K562 (cell line): ENCODE measurements around the gene EML3. TPM values are rescaled to one million over a fixed set of nuclear protein-coding genes. Genes with fewer than 3 reads are reported as not detected.

Experiments
- CBFA2T2 ChIP-seq: fragments of 450-650 bp; conservative IDR thresholded peaks from 2 replicates; pipeline ENCODE4 v1.6.1; 2017; ENCODE audit warnings: mild to moderate bottlenecking
- CC2D1A ChIP-seq: fragments of 450-650 bp; IDR thresholded peaks from 2 replicates; pipeline ENCODE4 v1.6.1; 2017; ENCODE audit warnings: mild to moderate bottlenecking
- CHD1 ChIP-seq: fragments of 200-600 bp; sonication (generic); IDR thresholded peaks from one replicate; pipeline ENCODE4 v1.6.1; 2012; ENCODE audit warnings: mild to moderate bottlenecking, moderate library complexity, low read length, inconsistent platforms
- CTCF ChIP-seq, 3 experiments: IDR thresholded peaks in 2 of 3; conservative IDR thresholded peaks in 1 of 3; 2 replicates each; pipeline ENCODE4 v1.5.1; 2011 to 2012; ENCODE audit warnings: low read length in 3 of 3, mild to moderate bottlenecking in 3 of 3, control low read depth in 2 of 3, improper control_type of control experiment in 1 of 3, inconsistent platforms in 1 of 3, low read depth in 1 of 3, mixed read lengths in 1 of 3, moderate library complexity in 1 of 3; ENCODE audit not compliant: insufficient read depth in 2 of 3
- ESRRA ChIP-seq: fragments of 450-650 bp; IDR thresholded peaks from 2 replicates; pipeline ENCODE4 v1.6.1; 2014; ENCODE audit warnings: low read depth, mild to moderate bottlenecking, moderate library complexity, borderline replicate concordance
- FOS ChIP-seq: IDR thresholded peaks from 3 replicates; pipeline ENCODE4 v1.6.1; 2011; ENCODE audit not compliant: insufficient read length; ENCODE audit errors: extremely low read depth
- JUN ChIP-seq, 2 experiments: sonication (generic) in 1 of 2; formaldehyde crosslinking in 1 of 2; IDR thresholded peaks; 2 replicates each; pipeline versions ENCODE4 v1.6.1 to v1.8.0; 2012 to 2022; ENCODE audit warnings: borderline replicate concordance in 2 of 2, mild to moderate bottlenecking in 2 of 2, improper control_type of control experiment in 1 of 2, low read depth in 1 of 2, low read length in 1 of 2, missing genetic modification reagents in 1 of 2
- KHSRP ChIP-seq: fragments of 450-650 bp; IDR thresholded peaks from 2 replicates; pipeline ENCODE4 v1.6.1; 2017
- MBD2 ChIP-seq: sonication (generic); IDR thresholded peaks from 2 replicates; pipeline ENCODE4 v1.6.1; 2016; ENCODE audit warnings: low read depth, borderline replicate concordance
- MITF ChIP-seq: IDR thresholded peaks from 2 replicates; pipeline ENCODE4 v1.6.1; 2014; ENCODE audit warnings: antibody characterized with exemption
- PHF8 ChIP-seq: fragments of 200-600 bp; sonication (generic); IDR thresholded peaks from 2 replicates; pipeline ENCODE4 v1.6.1; 2012; ENCODE audit warnings: mixed run types, mild to moderate bottlenecking, inconsistent platforms, low read length, moderate library complexity, borderline replicate concordance
- POLR2AphosphoS5 ChIP-seq: IDR thresholded peaks from 2 replicates; pipeline ENCODE4 v1.6.1; 2011; ENCODE audit warnings: mild to moderate bottlenecking, low read depth, low read length, moderate library complexity; ENCODE audit not compliant: control insufficient read depth, insufficient read depth
- SUPT5H ChIP-seq: fragments of 450-650 bp; IDR thresholded peaks from 2 replicates; pipeline ENCODE4 v1.6.1; 2016
- TCF3 ChIP-seq: sonication (generic); formaldehyde crosslinking; IDR thresholded peaks from 2 replicates; pipeline ENCODE4 v1.4.0; 2020; ENCODE audit warnings: mild to moderate bottlenecking, missing genetic modification reagents
- ZNF165 ChIP-seq: fragments of 250-450 bp; sonication (Bioruptor Pico); IDR thresholded peaks from 2 replicates; pipeline ENCODE4 v1.4.0; 2020; ENCODE audit warnings: borderline replicate concordance
- ZNF41 ChIP-seq: fragments of 250-450 bp; sonication (Bioruptor Pico); conservative IDR thresholded peaks from 2 replicates; pipeline ENCODE4 v1.4.0; 2020; ENCODE audit warnings: mild to moderate bottlenecking
- ZNF592 ChIP-seq: fragments of 450-650 bp; IDR thresholded peaks from 2 replicates; pipeline ENCODE4 v1.6.1; 2017; ENCODE audit warnings: antibody characterized with exemption, mild to moderate bottlenecking
- ZZZ3 ChIP-seq: fragments of 450-650 bp; IDR thresholded peaks from 2 replicates; pipeline ENCODE4 v1.6.1; 2016; ENCODE audit warnings: antibody characterized with exemption, mild to moderate bottlenecking, moderate library complexity
- polyA plus RNA-seq, 8 experiments: library from polyadenylated mRNA; depleted of rRNA in 4 of 8; stranded (reverse) in 5 of 8; unstranded in 3 of 8; fragments of >200 nt; fragmentation: Nextera tagmentation in 2 of 8; fragmentation: Illumina TruSeq in 1 of 8; extraction: Ambion mirVana in 2 of 8; extraction: Trizol in 1 of 8; gene quantifications; 2 replicates each; pipeline versions ENCODE4 v1.2.1 to v1.2.3, GENCODE V29; 2011 to 2014; ENCODE audit warnings: inconsistent platforms in 1 of 8, missing spikeins in 1 of 8
- total RNA-seq, 7 experiments: library from RNA; depleted of rRNA in 6 of 7; stranded (reverse); fragments of >200 nt in 6 of 7; fragmentation: Illumina TruSeq in 2 of 7; extraction: Trizol in 2 of 7; gene quantifications; 2 replicates each; pipeline versions ENCODE4 v1.2.1 to v1.2.3, GENCODE V29; 2011 to 2021; ENCODE audit warnings: low replicate concordance in 1 of 7

EML3 gene
- total and polyA plus RNA-seq, 9 of the 15 experiments (the other 6 are each of a cell fraction or from before 2014, with no cell fraction given) = 0.32 to 90.5 (median 26.4) TPM

- no peak for TF ChIP-seq JUN (IDR thresholded peaks at IDR 0.05; ENCODE audit: borderline replicate concordance, low read depth, low read length)
- TF ChIP-seq JUN (CRISPR knock-in tag; IDR thresholded peaks at IDR 0.05; ENCODE audit: borderline replicate concordance) = no peak
- TF ChIP-seq PHF8 = no peak
- TF ChIP-seq MITF = no peak
- TF ChIP-seq CC2D1A = no peak
- TF ChIP-seq ZNF165 (CRISPR knock-in tag) = no peak
- 0 out of 2 replicates have a peak, but pooled peaks have one; percentile 7 for TF ChIP-seq TCF3 (CRISPR knock-in tag)
- no peak for TF ChIP-seq POLR2AphosphoS5
- no peak for TF ChIP-seq ESRRA
- no peak for TF ChIP-seq MBD2
- no peak for TF ChIP-seq SUPT5H
- no peak for TF ChIP-seq CBFA2T2
- no peak for TF ChIP-seq ZZZ3
- TF ChIP-seq KHSRP = no peak
- no peak for TF ChIP-seq ZNF41
- TF ChIP-seq FOS = no peak
- TF ChIP-seq CTCF (IDR thresholded peaks at IDR 0.05 in 2 of 3, conservative IDR thresholded peaks at IDR 0.05 in 1 of 3; ENCODE audit: insufficient read depth in 2 of 3, low read depth in 1 of 3, low read length in 3 of 3) = no peak
- TF ChIP-seq CHD1 = peak; percentile 20
- 0 out of 2 replicates have a peak, but pooled peaks have one; percentile 28 for TF ChIP-seq ZNF592
Measured at GRCh38 chr11:62572431-62572830, 40.1 kb downstream of the EML3 start (continued).
